Liver (tissue), 3 donors: ENCODE measurements around the gene COPZ2.

Experiments
- ATF3 ChIP-seq: IDR thresholded peaks from 2 replicates; pipeline ENCODE4 v1.6.1; 2016; ENCODE audit warnings: antibody characterized with exemption
- CTCF ChIP-seq: fragments of 150-350 bp; IDR thresholded peaks from 2 replicates; pipeline ENCODE4 v1.5.1; 2017; ENCODE audit warnings: improper control_type of control experiment, low read depth, low read length; ENCODE audit not compliant: missing input control
- GABPA ChIP-seq, 2 donors: IDR thresholded peaks in 1 of 2; conservative IDR thresholded peaks in 1 of 2; 2 replicates each; pipeline ENCODE4 v1.6.1; 2016; ENCODE audit warnings: antibody characterized with exemption in 2 of 2, mild to moderate bottlenecking in 1 of 2, moderate library complexity in 1 of 2
- JUND ChIP-seq, 2 donors: IDR thresholded peaks; 2 replicates each; pipeline ENCODE4 v1.6.1; 2016; ENCODE audit warnings: antibody characterized with exemption in 2 of 2
- MAX ChIP-seq: IDR thresholded peaks from 2 replicates; pipeline ENCODE4 v1.6.1; 2016; ENCODE audit warnings: antibody characterized with exemption
- RAD21 ChIP-seq, 2 donors: IDR thresholded peaks; 2 replicates each; pipeline ENCODE4 v1.6.1; 2016; ENCODE audit warnings: antibody characterized with exemption in 2 of 2, mild to moderate bottlenecking in 2 of 2
- REST ChIP-seq: IDR thresholded peaks from 2 replicates; pipeline ENCODE4 v1.6.1; 2016; ENCODE audit warnings: antibody characterized with exemption, mild to moderate bottlenecking
- SP1 ChIP-seq: IDR thresholded peaks from 2 replicates; pipeline ENCODE4 v1.6.1; 2018; ENCODE audit warnings: antibody characterized with exemption, mild to moderate bottlenecking
- TAF1 ChIP-seq: conservative IDR thresholded peaks from 2 replicates; pipeline ENCODE4 v1.6.1; 2016; ENCODE audit warnings: antibody characterized with exemption, mild to moderate bottlenecking
- donor health status: healthy.
- donor health status: healthy.

GRCh38 chr17:48010193-48010592, 27.4 kb downstream of the COPZ2 start:
- TF ChIP-seq ATF3 (no peak), CTCF (no peak), RAD21 (IDR thresholded peaks at IDR 0.05) (no peak), REST (no peak), GABPA (IDR thresholded peaks at IDR 0.05 in 1 of 2, conservative IDR thresholded peaks at IDR 0.05 in 1 of 2) (no peak), SP1 (no peak), MAX (no peak), JUND (IDR thresholded peaks at IDR 0.05) (no peak), TAF1 (no peak)
